ENCODE data around the gene PTPN14. TPM values are rescaled to one million over a fixed set of nuclear protein-coding genes. Genes with fewer than 3 reads are reported as not detected.

Gene PTPN14
- polyA plus RNA-seq, 1 experiment, result 29.4 TPM

DNA sequence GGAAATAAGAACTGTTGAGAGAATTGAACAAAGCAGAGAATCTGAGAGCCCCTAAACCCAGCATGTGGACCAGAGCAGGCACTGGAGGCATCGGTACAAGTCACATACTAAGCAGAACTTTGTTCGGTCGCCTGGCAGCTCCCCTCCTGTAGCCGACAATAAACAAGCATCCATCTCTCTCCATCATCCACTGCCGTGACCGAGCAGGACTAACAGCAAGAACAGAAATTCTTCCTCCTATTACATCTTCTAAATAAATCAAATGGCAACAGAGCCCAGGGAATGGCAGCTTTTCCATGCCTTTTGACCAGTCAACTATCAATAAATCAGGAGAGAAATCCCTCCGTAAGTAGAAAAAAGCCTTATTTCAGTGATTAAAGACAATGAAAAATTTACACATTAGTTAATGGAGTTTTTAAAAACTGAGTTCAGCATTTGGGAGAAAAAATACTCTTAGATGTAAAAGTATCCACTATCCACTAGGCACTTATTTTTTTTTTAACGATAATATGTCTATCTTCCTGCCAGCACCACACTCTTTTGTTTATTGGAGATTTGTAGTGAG is 36.5 kb downstream of the PTPN14 start:
- ChIA-PET POLR2A (no interaction called here), CTCF (interaction anchor here (0.7 kb wide), 1 partner anchor 119 kb away, joined by 3 read pairs; no protein-coding TSS in a partner anchor)
- H3K27me3 ChIP-seq (ENCODE audit: control insufficient read depth, insufficient read depth, low read length), result no peaks in the 10 kb centered on the region
- TF ChIP-seq, protein P1, sequence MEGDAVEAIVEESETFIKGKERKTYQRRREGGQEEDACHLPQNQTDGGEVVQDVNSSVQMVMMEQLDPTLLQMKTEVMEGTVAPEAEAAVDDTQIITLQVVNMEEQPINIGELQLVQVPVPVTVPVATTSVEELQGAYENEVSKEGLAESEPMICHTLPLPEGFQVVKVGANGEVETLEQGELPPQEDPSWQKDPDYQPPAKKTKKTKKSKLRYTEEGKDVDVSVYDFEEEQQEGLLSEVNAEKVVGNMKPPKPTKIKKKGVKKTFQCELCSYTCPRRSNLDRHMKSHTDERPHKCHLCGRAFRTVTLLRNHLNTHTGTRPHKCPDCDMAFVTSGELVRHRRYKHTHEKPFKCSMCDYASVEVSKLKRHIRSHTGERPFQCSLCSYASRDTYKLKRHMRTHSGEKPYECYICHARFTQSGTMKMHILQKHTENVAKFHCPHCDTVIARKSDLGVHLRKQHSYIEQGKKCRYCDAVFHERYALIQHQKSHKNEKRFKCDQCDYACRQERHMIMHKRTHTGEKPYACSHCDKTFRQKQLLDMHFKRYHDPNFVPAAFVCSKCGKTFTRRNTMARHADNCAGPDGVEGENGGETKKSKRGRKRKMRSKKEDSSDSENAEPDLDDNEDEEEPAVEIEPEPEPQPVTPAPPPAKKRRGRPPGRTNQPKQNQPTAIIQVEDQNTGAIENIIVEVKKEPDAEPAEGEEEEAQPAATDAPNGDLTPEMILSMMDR (IDR thresholded peaks at IDR 0.05; ENCODE audit: insufficient read depth, low read depth, low read length), result no peak
- no peak for DNase-seq (ENCODE audit: low read depth)
- H3K4me3 ChIP-seq (ENCODE audit: low read depth, low read length), result no peak overlapping the region
- no peaks in the 10 kb centered on the region; the same call in 1 of the 2 replicates for H3K36me3 ChIP-seq (ENCODE audit: control insufficient read depth, insufficient read depth, low read length)

DNA sequence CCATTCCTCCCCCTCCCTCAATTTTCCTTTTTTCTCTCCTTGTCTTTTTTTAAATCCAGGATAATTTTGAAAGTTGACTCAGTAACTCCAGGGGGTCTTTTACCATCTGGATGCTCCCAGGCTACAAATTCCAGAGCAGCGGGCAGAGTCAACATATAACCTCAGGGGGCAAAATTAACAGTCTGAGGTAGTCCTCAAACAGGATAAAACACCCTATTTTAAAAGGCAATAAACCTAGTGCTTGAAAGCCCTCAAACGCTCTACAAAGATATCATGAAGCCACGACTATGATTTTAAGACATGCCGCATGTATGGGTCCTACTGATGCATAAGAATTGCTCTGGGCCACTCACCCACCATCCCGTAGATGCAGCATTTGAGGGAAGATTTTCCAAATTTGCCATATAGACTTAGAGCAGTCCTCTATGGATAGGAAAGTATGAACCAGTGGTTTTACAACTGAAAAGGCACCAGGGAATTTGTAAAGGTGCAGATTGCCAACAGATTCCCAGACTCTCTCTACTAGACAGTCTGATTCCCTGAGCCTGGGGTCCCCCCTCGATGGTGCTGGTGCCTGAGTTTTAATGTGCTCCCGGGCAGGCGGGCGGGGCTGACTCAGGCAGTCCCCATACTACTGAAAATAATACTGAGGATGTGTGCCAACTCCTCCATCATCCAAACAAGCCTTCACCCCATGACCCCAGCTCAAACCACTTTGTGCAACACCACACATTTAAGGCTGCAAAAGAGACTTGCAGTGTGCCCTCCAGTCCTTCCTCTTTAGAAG is 37.2 kb downstream of the PTPN14 start:
- H3K4me3 ChIP-seq (ENCODE audit: low read depth, low read length), result no peak overlapping the region
- no peaks in the 10 kb centered on the region for H3K27me3 ChIP-seq (ENCODE audit: control insufficient read depth, insufficient read depth, low read length)
- CTCF ChIA-PET, result interaction anchor here (0.7 kb wide), 1 partner anchor 118 kb away, joined by 3 read pairs; no protein-coding TSS in a partner anchor
- TF ChIP-seq, protein P1 (IDR thresholded peaks at IDR 0.05; ENCODE audit: insufficient read depth, low read depth, low read length), result no peak
- DNase-seq (ENCODE audit: low read depth), result no peak
- no peaks in the 10 kb centered on the region; the same call in 1 of the 2 replicates for H3K36me3 ChIP-seq (ENCODE audit: control insufficient read depth, insufficient read depth, low read length)
- POLR2A ChIA-PET, result no interaction called here

DNA sequence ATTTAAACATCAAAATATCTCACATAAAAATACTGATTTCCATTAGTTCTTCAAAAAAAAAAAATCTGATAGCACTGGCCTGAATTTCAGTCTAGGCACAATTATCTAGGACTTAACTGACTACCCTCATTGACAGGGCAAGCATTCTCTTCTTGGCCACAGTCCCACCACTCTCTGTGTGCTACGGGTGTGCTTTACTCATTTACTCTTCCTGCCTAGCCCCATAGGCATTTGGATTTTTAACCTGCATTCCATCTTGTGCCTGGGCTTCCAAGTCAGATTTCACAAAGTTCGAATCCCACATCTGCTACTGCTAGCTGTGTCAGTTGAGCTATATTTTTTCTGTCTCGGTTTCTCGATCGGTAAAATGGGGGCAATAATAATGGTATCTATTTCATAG is 38.0 kb downstream of the PTPN14 start:
- DNase-seq (ENCODE audit: low read depth), result no peak
- TF ChIP-seq, protein P1 (IDR thresholded peaks at IDR 0.05; ENCODE audit: insufficient read depth, low read depth, low read length), result no peak
- ChIA-PET CTCF (no interaction called here), POLR2A (interaction anchor here (0.6 kb wide), 1 partner anchor 162 kb away, joined by 4 read pairs; no protein-coding TSS in a partner anchor)
- Histone ChIP-seq H3K36me3 (ENCODE audit: control insufficient read depth, insufficient read depth, low read length) (no peaks in the 10 kb centered on the region; the same call in 1 of the 2 replicates), H3K4me3 (ENCODE audit: low read depth, low read length) (no peak overlapping the region), H3K27me3 (ENCODE audit: control insufficient read depth, insufficient read depth, low read length) (no peaks in the 10 kb centered on the region)

DNA sequence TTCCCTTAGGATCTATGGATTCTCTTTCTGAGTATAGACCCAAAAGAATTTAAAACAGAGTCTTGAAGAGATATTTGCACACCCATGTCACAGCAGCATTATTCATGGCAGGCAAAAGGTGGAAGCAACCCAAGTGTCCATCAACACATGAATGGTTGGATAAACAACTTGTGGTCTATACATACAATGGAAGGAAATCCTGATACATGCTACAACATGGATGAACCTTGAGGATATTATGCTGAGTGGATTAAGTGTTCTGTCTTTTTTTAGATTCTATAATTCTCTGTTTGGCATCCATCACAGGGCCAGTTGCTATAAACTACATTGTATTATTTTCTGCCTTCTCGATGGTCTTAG is 39.8 kb downstream of the PTPN14 start:
- ChIA-PET POLR2A (no interaction called here), CTCF (interaction anchor here (1.4 kb wide), 1 partner anchor 10 kb away, joined by 3 read pairs; no protein-coding TSS in a partner anchor)
- Histone ChIP-seq H3K36me3 (ENCODE audit: control insufficient read depth, insufficient read depth, low read length) (no peaks in the 10 kb centered on the region; the same call in 1 of the 2 replicates), H3K27me3 (ENCODE audit: control insufficient read depth, insufficient read depth, low read length) (no peaks in the 10 kb centered on the region), H3K4me3 (ENCODE audit: low read depth, low read length) (no peak overlapping the region)
- DNase-seq (ENCODE audit: low read depth), result no peak
- TF ChIP-seq, protein P1 (IDR thresholded peaks at IDR 0.05; ENCODE audit: insufficient read depth, low read depth, low read length), result no peak

DNA sequence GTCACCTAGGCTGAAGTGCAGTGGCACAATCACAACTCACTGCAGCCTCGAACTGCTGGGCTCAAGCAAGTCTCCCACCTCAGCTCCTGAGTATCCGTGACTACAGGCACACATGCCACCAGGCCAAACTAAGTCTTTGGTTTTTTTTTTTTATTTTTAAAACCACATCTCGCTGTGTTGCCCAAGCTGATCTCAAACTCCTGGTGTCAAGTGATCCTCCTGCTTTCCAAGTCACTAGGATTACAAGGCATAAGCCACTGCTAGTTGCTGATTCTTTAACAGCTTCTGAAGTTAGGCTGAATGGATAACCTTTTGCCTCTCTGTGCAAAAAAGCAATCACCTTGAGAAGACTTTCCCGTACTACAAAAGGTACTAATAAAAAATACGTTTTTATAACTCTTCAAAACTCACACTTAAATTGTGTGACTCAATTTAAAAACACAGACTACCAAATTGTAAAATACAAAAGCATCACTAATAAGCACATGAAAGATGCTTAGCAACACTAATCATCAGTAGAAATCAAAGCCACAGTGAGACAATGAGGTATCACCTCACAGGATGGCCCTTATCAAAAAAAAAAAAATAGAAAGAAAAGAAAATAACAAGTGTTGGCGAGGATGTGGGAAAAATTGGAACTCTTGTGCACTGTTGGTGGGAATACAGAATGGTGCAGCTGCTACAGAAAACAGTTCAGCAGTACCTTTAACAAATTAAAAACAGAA is 40.3 kb downstream of the PTPN14 start:
- H3K36me3 ChIP-seq (ENCODE audit: control insufficient read depth, insufficient read depth, low read length), result no peaks in the 10 kb centered on the region; the same call in 1 of the 2 replicates
- POLR2A ChIA-PET, result no interaction called here
- no peaks in the 10 kb centered on the region for H3K27me3 ChIP-seq (ENCODE audit: control insufficient read depth, insufficient read depth, low read length)
- TF ChIP-seq, protein P1 (IDR thresholded peaks at IDR 0.05; ENCODE audit: insufficient read depth, low read depth, low read length), result no peak
- no peak overlapping the region for H3K4me3 ChIP-seq (ENCODE audit: low read depth, low read length)
- CTCF ChIA-PET, result no interaction called here
- no peak for DNase-seq (ENCODE audit: low read depth)

Data from BJ (cell line).